Endothelial cell of umbilical vein (primary cell): ENCODE measurements around the gene C12orf57. TPM values are rescaled to one million over a fixed set of nuclear protein-coding genes. Genes with fewer than 3 reads are reported as not detected.

Source experiments
- BruUV-seq: library from RNA; stranded (reverse); fragments of 400-500 nt; replicated peaks from 2 replicates; lab custom pipeline; 2021; lab: Mats Ljungman, UMichigan
- CTCF ChIA-PET: fragments of 300-600, 350-600 bp; sonication (Branson Sonifier 250); formaldehyde crosslinking; loops from one replicate; lab custom pipeline; 2021; ENCODE audit warnings: antibody characterized with exemption, inconsistent platforms; lab: Charles Lee
- POLR2A ChIA-PET: fragments of 300-600, 350-600 bp; sonication (Branson Sonifier 250); formaldehyde crosslinking; loops from one replicate; lab custom pipeline; 2021; ENCODE audit warnings: antibody characterized with exemption, inconsistent platforms; lab: Charles Lee
- DNase-seq: peaks from one replicate; pipeline ENCODE4 v3.0.0-alpha.2; 2011; ENCODE audit warnings: low read depth, low spot score
- FAIRE-seq: peaks from 2 replicates; lab custom pipeline; 2011; peaks lifted over from hg19 to GRCh38; lab: Jason Lieb, UNC
- H2AFZ ChIP-seq: 2 replicates; pipeline ENCODE4 v1.6.0; 2012; ENCODE audit warnings: low read depth, low read length, control low read depth, inconsistent platforms
- H3K27ac ChIP-seq: 2 replicates; pipeline ENCODE4 v1.5.1; 2011; ENCODE audit warnings: low read depth, mild to moderate bottlenecking, control low read depth, low read length, moderate library complexity; ENCODE audit not compliant: insufficient read depth
- H3K27me3 ChIP-seq, 2 experiments: 2 replicates each; pipeline versions ENCODE4 v1.6.0 to v1.6.1; 2011; ENCODE audit warnings: low read length in 2 of 2, mixed read lengths in 1 of 2; ENCODE audit not compliant: control insufficient read depth in 2 of 2, insufficient read depth in 2 of 2
- H3K36me3 ChIP-seq, 2 experiments: 2 replicates in 1 of 2; 3 replicates in 1 of 2; pipeline ENCODE4 v1.5.1; 2011; ENCODE audit warnings: low read length in 2 of 2, mild to moderate bottlenecking in 1 of 2, moderate library complexity in 1 of 2; ENCODE audit not compliant: control insufficient read depth in 2 of 2, insufficient read depth in 2 of 2; ENCODE audit errors: extremely low read depth in 1 of 2
- H3K4me1 ChIP-seq: 3 replicates; pipeline ENCODE4 v1.5.1; 2011; ENCODE audit warnings: mild to moderate bottlenecking, low read length; ENCODE audit not compliant: control insufficient read depth, insufficient read depth; ENCODE audit errors: extremely low read depth
- H3K4me2 ChIP-seq: 2 replicates; pipeline ENCODE4 v1.6.1; 2011; ENCODE audit warnings: low read length, control low read depth, mixed read lengths; ENCODE audit not compliant: insufficient read depth
- H3K4me3 ChIP-seq, 3 experiments: fragments of 200-600 bp in 1 of 3; sonication (generic), shearing (Covaris generic) in 1 of 3; replicated peaks in 1 of 3; 2 replicates each; pipeline ENCODE4 v1.5.1; 2011 to 2016; ENCODE audit warnings: control low read depth in 3 of 3, low read length in 3 of 3, mild to moderate bottlenecking in 2 of 3, inconsistent platforms in 1 of 3, low read depth in 1 of 3, moderate library complexity in 1 of 3; ENCODE audit not compliant: insufficient read depth in 1 of 3
- H3K79me2 ChIP-seq: 2 replicates; pipeline ENCODE4 v1.6.0; 2012; ENCODE audit warnings: low read length, inconsistent platforms; ENCODE audit not compliant: control insufficient read depth, insufficient read depth
- H3K9ac ChIP-seq: replicated peaks from 2 replicates; pipeline ENCODE3; 2011; ENCODE audit warnings: low read length, control low read depth; ENCODE audit not compliant: insufficient read depth; ENCODE audit errors: extremely low read depth
- H3K9me1 ChIP-seq: replicated peaks from 3 replicates; pipeline ENCODE4 v1.6.0; 2011; ENCODE audit warnings: mild to moderate bottlenecking, low read length; ENCODE audit not compliant: control insufficient read depth, insufficient read depth; ENCODE audit errors: extremely low read depth
- H3K9me3 ChIP-seq: replicated peaks from 2 replicates; pipeline ENCODE4 v1.5.1; 2012; ENCODE audit warnings: low read length, inconsistent platforms; ENCODE audit not compliant: control insufficient read depth, insufficient read depth
- H4K20me1 ChIP-seq: replicated peaks from 2 replicates; pipeline ENCODE3; 2011; ENCODE audit warnings: mild to moderate bottlenecking, low read length; ENCODE audit not compliant: control insufficient read depth, insufficient read depth; ENCODE audit errors: extremely low read depth
- GATA2 ChIP-seq: IDR thresholded peaks from 2 replicates; pipeline ENCODE4 v1.7.0; 2011; ENCODE audit warnings: low read depth, mild to moderate bottlenecking, moderate library complexity, mixed read lengths, low read length; ENCODE audit not compliant: insufficient read length, insufficient read depth
- dilution Hi-C: fragments of 300-500 bp; cut with MboI; formaldehyde crosslinking; loops from one replicate; pipeline ENCODE4 v1.15.0; 2019; ENCODE audit warnings: low sequenced_read_pairs; ENCODE audit not compliant: extremely low pct_ligation_motif_present
- intact Hi-C: fragments of 100-400 bp; cut with micrococcal nuclease; formaldehyde crosslinking; loops from one replicate; pipeline ENCODE4 v1.10.0; 2022
- polyA plus RNA-seq, 4 experiments: library from polyadenylated mRNA; depleted of rRNA in 3 of 4; stranded (reverse) in 3 of 4; unstranded in 1 of 4; fragments of >200 nt; gene quantifications; 2 replicates each; pipeline versions ENCODE4 v1.2.1 to v1.2.3, GENCODE V29; 2011 to 2012; ENCODE audit warnings: missing spikeins in 1 of 4
- total RNA-seq: library from RNA; stranded (reverse); gene quantifications from 2 replicates; pipeline ENCODE4 v1.2.3, GENCODE V29; 2021
- TF ChIP-seq, protein P1 (sequence below), 2 donors: IDR thresholded peaks; 1 replicate in 1 of 2; 2 replicates in 1 of 2; pipeline ENCODE4 v1.5.1; 2011; ENCODE audit warnings: low read length in 2 of 2, mild to moderate bottlenecking in 2 of 2, moderate library complexity in 2 of 2, control low read depth in 1 of 2, inconsistent platforms in 1 of 2, low read depth in 1 of 2; ENCODE audit not compliant: insufficient read depth in 1 of 2; ENCODE audit errors: extremely low read depth in 1 of 2
- TF ChIP-seq, protein P2 (sequence below): IDR thresholded peaks from 2 replicates; pipeline ENCODE4 v1.6.1; 2011; ENCODE audit not compliant: insufficient read depth, insufficient read length

C12orf57 gene
- total and polyA plus RNA-seq, 2 donors (not counting 3 experiments of a cell fraction or from before 2014, with no cell fraction given), result 167 to 729 TPM

- no peak for FAIRE-seq
- Histone ChIP-seq H3K9me3 (no peaks in the 10 kb centered on the region), H3K79me2 (no peaks in the 10 kb centered on the region), H3K27ac (no peak overlapping the region), H3K4me1 (peaks cover 18% of the 10 kb centered on the region), H3K4me3 (no peak overlapping the region), H3K9me1 (no peaks in the 10 kb centered on the region), H3K9ac (no peak overlapping the region), H3K4me2 (no peak overlapping the region), H4K20me1 (no peaks in the 10 kb centered on the region), H3K36me3 (peaks cover 0 to 2% of the 10 kb centered on the region in 2 experiments), H2AFZ (no peak overlapping the region), H3K27me3 (no peaks in the 10 kb centered on the region)
- intact Hi-C loops, result no loop called here
- POLR2A ChIA-PET, result interaction anchor here (0.5 kb wide), 1 partner anchor 976 kb away, joined by 3 read pairs; no protein-coding TSS in a partner anchor
- no TSS peak for BruUV-seq
- TF ChIP-seq, protein P1, sequence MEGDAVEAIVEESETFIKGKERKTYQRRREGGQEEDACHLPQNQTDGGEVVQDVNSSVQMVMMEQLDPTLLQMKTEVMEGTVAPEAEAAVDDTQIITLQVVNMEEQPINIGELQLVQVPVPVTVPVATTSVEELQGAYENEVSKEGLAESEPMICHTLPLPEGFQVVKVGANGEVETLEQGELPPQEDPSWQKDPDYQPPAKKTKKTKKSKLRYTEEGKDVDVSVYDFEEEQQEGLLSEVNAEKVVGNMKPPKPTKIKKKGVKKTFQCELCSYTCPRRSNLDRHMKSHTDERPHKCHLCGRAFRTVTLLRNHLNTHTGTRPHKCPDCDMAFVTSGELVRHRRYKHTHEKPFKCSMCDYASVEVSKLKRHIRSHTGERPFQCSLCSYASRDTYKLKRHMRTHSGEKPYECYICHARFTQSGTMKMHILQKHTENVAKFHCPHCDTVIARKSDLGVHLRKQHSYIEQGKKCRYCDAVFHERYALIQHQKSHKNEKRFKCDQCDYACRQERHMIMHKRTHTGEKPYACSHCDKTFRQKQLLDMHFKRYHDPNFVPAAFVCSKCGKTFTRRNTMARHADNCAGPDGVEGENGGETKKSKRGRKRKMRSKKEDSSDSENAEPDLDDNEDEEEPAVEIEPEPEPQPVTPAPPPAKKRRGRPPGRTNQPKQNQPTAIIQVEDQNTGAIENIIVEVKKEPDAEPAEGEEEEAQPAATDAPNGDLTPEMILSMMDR (IDR thresholded peaks at IDR 0.05; ENCODE audit: extremely low read depth in 1 of 2, insufficient read depth in 1 of 2, low read depth in 1 of 2, low read length in 2 of 2), result no peak
- TF ChIP-seq GATA2, result no peak
- TF ChIP-seq, protein P2, sequence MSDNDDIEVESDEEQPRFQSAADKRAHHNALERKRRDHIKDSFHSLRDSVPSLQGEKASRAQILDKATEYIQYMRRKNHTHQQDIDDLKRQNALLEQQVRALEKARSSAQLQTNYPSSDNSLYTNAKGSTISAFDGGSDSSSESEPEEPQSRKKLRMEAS, result no peak
- no peak for DNase-seq
- CTCF ChIA-PET, result interaction anchor here (1.6 to 3.2 kb wide), 3 partner anchors 16 to 91 kb away, joined by 4 to 34 read pairs (median 13); partner anchors contain the start of genes C12orf57 and RNU7-1
- dilution Hi-C loops, result no loop called here
Measured at GRCh38 chr12:6959805-6960592, 16.2 kb downstream of the C12orf57 start.
